H1 (cell line): Measurements from ENCODE around the gene PGAM4. TPM values are rescaled to one million over a fixed set of nuclear protein-coding genes. Genes with fewer than 3 reads are reported as not detected.

Source experiments
- CTCF ChIA-PET: fragments of 300-600 bp; sonication (Branson Sonifier 250); formaldehyde crosslinking; loops from one replicate; lab custom pipeline; 2021; ENCODE audit not compliant: partially characterized antibody; lab: Charles Lee
- POLR2A ChIA-PET: fragments of 300-600 bp; sonication (Branson Sonifier 250); formaldehyde crosslinking; loops from one replicate; lab custom pipeline; 2021; ENCODE audit warnings: inconsistent platforms; ENCODE audit not compliant: partially characterized antibody; lab: Charles Lee
- DNase-seq, 2 experiments: peaks; one replicate each; pipeline versions ENCODE4 v3.0.0 to v3.0.0-alpha.2; 2010 to 2022; ENCODE audit warnings: low spot score in 2 of 2, low read depth in 1 of 2, mixed read lengths in 1 of 2
- FAIRE-seq: peaks from 2 replicates; lab custom pipeline; 2011; peaks lifted over from hg19 to GRCh38; lab: Jason Lieb, UNC
- H2AFZ ChIP-seq: 2 replicates; pipeline ENCODE4 v1.8.1; 2012; ENCODE audit warnings: low read length, inconsistent platforms
- H2AK5ac ChIP-seq: 2 replicates; pipeline ENCODE4 v1.6.1; 2013; ENCODE audit warnings: low read depth, low read length
- H2BK120ac ChIP-seq: replicated peaks from 2 replicates; pipeline ENCODE3; 2013; ENCODE audit warnings: low read depth, low read length, inconsistent platforms
- H2BK12ac ChIP-seq: 2 replicates; pipeline ENCODE4 v1.6.1; 2013; ENCODE audit warnings: low read depth, low read length
- H2BK15ac ChIP-seq: 2 replicates; pipeline ENCODE4 v1.6.1; 2013; ENCODE audit warnings: low read length
- H2BK20ac ChIP-seq: 2 replicates; pipeline ENCODE4 v1.6.1; 2013; ENCODE audit warnings: low read length
- H2BK5ac ChIP-seq: 2 replicates; pipeline ENCODE4 v1.6.1; 2013; ENCODE audit warnings: low read depth, low read length
- H3K14ac ChIP-seq: 2 replicates; pipeline ENCODE4 v1.6.1; 2013; ENCODE audit warnings: inconsistent platforms; ENCODE audit not compliant: insufficient read length
- H3K18ac ChIP-seq: 2 replicates; pipeline ENCODE4 v1.6.1; 2013; ENCODE audit warnings: low read length; ENCODE audit errors: extremely low read depth
- H3K23ac ChIP-seq: 2 replicates; pipeline ENCODE4 v1.6.1; 2013; ENCODE audit warnings: inconsistent platforms; ENCODE audit not compliant: insufficient read length
- H3K23me2 ChIP-seq: 2 replicates; pipeline ENCODE4 v1.6.1; 2013; ENCODE audit warnings: low read depth, low read length
- H3K27ac ChIP-seq: 2 replicates; pipeline ENCODE4 v1.6.1; 2011; ENCODE audit warnings: low read depth, low read length, inconsistent platforms
- H3K27me3 ChIP-seq, 4 experiments: replicated peaks in 1 of 4; 1 replicate in 1 of 4; 2 replicates in 3 of 4; pipeline versions ENCODE4 v1.6.1 to v1.8.1; 2011 to 2013; ENCODE audit warnings: low read length in 3 of 4, mild to moderate bottlenecking in 3 of 4, inconsistent platforms in 2 of 4, mixed read lengths in 2 of 4, moderate library complexity in 1 of 4; ENCODE audit not compliant: control insufficient read depth in 3 of 4, insufficient read depth in 3 of 4; ENCODE audit errors: extremely low read depth in 1 of 4
- H3K36me3 ChIP-seq, 4 experiments: 2 replicates each; pipeline versions ENCODE4 v1.6.1 to v1.8.1; 2011 to 2013; ENCODE audit warnings: mild to moderate bottlenecking in 4 of 4, low read length in 3 of 4, moderate library complexity in 2 of 4, control low read depth in 1 of 4, inconsistent platforms in 1 of 4; ENCODE audit not compliant: insufficient read depth in 4 of 4, control insufficient read depth in 2 of 4
- H3K4ac ChIP-seq: replicated peaks from 2 replicates; pipeline ENCODE3; 2013; ENCODE audit warnings: low read length, low read depth, mixed read lengths, inconsistent platforms; ENCODE audit not compliant: insufficient read length
- H3K4me1 ChIP-seq, 4 experiments: replicated peaks in 1 of 4; 1 replicate in 1 of 4; 2 replicates in 3 of 4; pipeline versions ENCODE4 v1.6.1 to v1.8.1; 2011 to 2013; ENCODE audit warnings: low read length in 3 of 4, inconsistent platforms in 2 of 4, mixed read lengths in 1 of 4; ENCODE audit not compliant: insufficient read depth in 4 of 4, control insufficient read depth in 3 of 4
- H3K4me2 ChIP-seq, 2 experiments: 2 replicates each; pipeline versions ENCODE4 v1.6.1 to v1.8.1; 2011 to 2013; ENCODE audit warnings: low read depth in 2 of 2, low read length in 2 of 2, control low read depth in 1 of 2, inconsistent platforms in 1 of 2, mild to moderate bottlenecking in 1 of 2; ENCODE audit not compliant: insufficient read depth in 1 of 2
- H3K4me3 ChIP-seq, 4 experiments: fragments of 200-600, 300-600 bp in 1 of 4; sonication (generic), shearing (Covaris generic), sonication (Bioruptor Twin) in 1 of 4; 2 replicates each; pipeline versions ENCODE4 v1.5.1 to v1.8.1; 2011 to 2016; ENCODE audit warnings: low read length in 4 of 4, low read depth in 3 of 4, control low read depth in 2 of 4, inconsistent platforms in 2 of 4, mild to moderate bottlenecking in 2 of 4, mixed read lengths in 1 of 4, moderate library complexity in 1 of 4; ENCODE audit not compliant: insufficient read depth in 2 of 4; ENCODE audit errors: extremely low read depth in 1 of 4
- H3K56ac ChIP-seq: replicated peaks from 2 replicates; pipeline ENCODE3; 2013; ENCODE audit warnings: low read depth, mild to moderate bottlenecking, mixed read lengths, low read length, inconsistent platforms; ENCODE audit not compliant: insufficient read length
- H3K79me1 ChIP-seq: 2 replicates; pipeline ENCODE4 v1.6.1; 2013; ENCODE audit warnings: low read depth, low read length, control low read depth
- H3K79me2 ChIP-seq, 2 experiments: 2 replicates each; pipeline versions ENCODE4 v1.6.1 to v1.8.1; 2012 to 2013; ENCODE audit warnings: low read length in 2 of 2, mild to moderate bottlenecking in 2 of 2, inconsistent platforms in 1 of 2; ENCODE audit not compliant: insufficient read depth in 2 of 2, control insufficient read depth in 1 of 2
- H3K9ac ChIP-seq, 4 experiments: replicated peaks in 1 of 4; 1 replicate in 1 of 4; 2 replicates in 3 of 4; pipeline versions ENCODE4 v1.6.1 to v1.8.1; 2011 to 2013; ENCODE audit warnings: low read depth in 3 of 4, low read length in 3 of 4, control low read depth in 2 of 4, mild to moderate bottlenecking in 2 of 4, moderate library complexity in 2 of 4, inconsistent platforms in 1 of 4; ENCODE audit errors: extremely low read depth in 1 of 4
- H3K9me3 ChIP-seq, 2 experiments: 2 replicates each; pipeline versions ENCODE4 v1.6.1 to v1.8.1; 2012 to 2013; ENCODE audit warnings: mild to moderate bottlenecking in 2 of 2, moderate library complexity in 2 of 2, control low read depth in 1 of 2, inconsistent platforms in 1 of 2, low read depth in 1 of 2, low read length in 1 of 2, mixed read lengths in 1 of 2; ENCODE audit not compliant: insufficient read depth in 2 of 2
- H4K20me1 ChIP-seq, 2 experiments: replicated peaks in 1 of 2; 2 replicates each; pipeline versions ENCODE3 to v1.8.1; 2011 to 2013; ENCODE audit warnings: inconsistent platforms in 2 of 2, low read length in 2 of 2, mild to moderate bottlenecking in 1 of 2; ENCODE audit not compliant: insufficient read depth in 2 of 2, control insufficient read depth in 1 of 2
- H4K5ac ChIP-seq: 2 replicates; pipeline ENCODE4 v1.6.1; 2013; ENCODE audit warnings: low read length, low read depth, mixed read lengths, inconsistent platforms; ENCODE audit not compliant: insufficient read length
- H4K8ac ChIP-seq: 2 replicates; pipeline ENCODE4 v1.8.0; 2013; ENCODE audit warnings: mild to moderate bottlenecking, moderate library complexity, low read length, inconsistent platforms; ENCODE audit not compliant: insufficient read depth; ENCODE audit errors: extremely low read depth
- H4K91ac ChIP-seq: replicated peaks from 2 replicates; pipeline ENCODE3; 2013; ENCODE audit warnings: low read length, mixed read lengths, inconsistent platforms; ENCODE audit not compliant: insufficient read length
- ATF2 ChIP-seq: IDR thresholded peaks from 2 replicates; pipeline ENCODE4 v1.6.1; 2012; ENCODE audit warnings: low read length, inconsistent platforms
- ATF3 ChIP-seq: IDR thresholded peaks from 2 replicates; pipeline ENCODE4 v1.6.1; 2011; ENCODE audit warnings: low read depth, mild to moderate bottlenecking, low read length; ENCODE audit not compliant: insufficient read depth
- BACH1 ChIP-seq: IDR thresholded peaks from 2 replicates; pipeline ENCODE4 v1.6.1; 2012; ENCODE audit warnings: low read length, improper control_type of control experiment
- CHD2 ChIP-seq: IDR thresholded peaks from 2 replicates; pipeline ENCODE4 v1.6.1; 2012; ENCODE audit warnings: low read length, improper control_type of control experiment
- E2F6 ChIP-seq: IDR thresholded peaks from 2 replicates; pipeline ENCODE4 v1.6.1; 2012; ENCODE audit warnings: inconsistent platforms
- EGR1 ChIP-seq: IDR thresholded peaks from 2 replicates; pipeline ENCODE4 v1.6.1; 2011; ENCODE audit warnings: low read depth, low read length, borderline replicate concordance
- POLR2AphosphoS5 ChIP-seq: IDR thresholded peaks from 2 replicates; pipeline ENCODE4 v1.6.1; 2011; ENCODE audit warnings: low read depth, low read length
- RBBP5 ChIP-seq: IDR thresholded peaks from 2 replicates; pipeline ENCODE4 v1.7.1; 2012; ENCODE audit warnings: low read depth, mild to moderate bottlenecking, inconsistent platforms, low read length, moderate library complexity, borderline replicate concordance
- RXRA ChIP-seq: IDR thresholded peaks from 2 replicates; pipeline ENCODE4 v1.6.1; 2011; ENCODE audit warnings: low read depth, mild to moderate bottlenecking, low read length, moderate library complexity; ENCODE audit not compliant: insufficient read depth
- SIN3A ChIP-seq, 2 experiments: IDR thresholded peaks in 1 of 2; conservative IDR thresholded peaks in 1 of 2; 2 replicates each; pipeline ENCODE4 v1.6.1; 2011 to 2012; ENCODE audit warnings: low read length in 2 of 2, improper control_type of control experiment in 1 of 2, low read depth in 1 of 2, mild to moderate bottlenecking in 1 of 2
- TEAD4 ChIP-seq: IDR thresholded peaks from 2 replicates; pipeline ENCODE4 v1.6.1; 2012; ENCODE audit warnings: low read depth, low read length, inconsistent platforms, mixed read lengths
- WGBS, 2 experiments: shearing (Covaris generic) in 1 of 2; methylation state at CpG; one replicate each; pipeline versions ENCODE4 v1.1.6 to v1.1.7; 2013 to 2015; ENCODE audit warnings: low lambda C conversion rate in 2 of 2, mixed read lengths in 2 of 2, inconsistent platforms in 1 of 2, low coverage in 1 of 2, missing lambda C conversion rate in 1 of 2; ENCODE audit not compliant: insufficient replicate concordance in 2 of 2, insufficient coverage in 1 of 2, insufficient read length in 1 of 2; ENCODE audit errors: extremely low coverage in 1 of 2, missing lambda C conversion rate in 1 of 2; 5-methylcytosine and 5-hydroxymethylcytosine counted together
- polyA plus RNA-seq, 7 experiments: library from polyadenylated mRNA; depleted of rRNA in 3 of 7; stranded (reverse) in 5 of 7; unstranded in 2 of 7; fragments of >200 nt in 5 of 7; fragments of 200-250 nt in 2 of 7; gene quantifications; 1 replicate in 5 of 7; 2 replicates in 1 of 7; 4 replicates in 1 of 7; pipeline versions ENCODE4 v1.2.1 to v1.2.3, GENCODE V29; 2011 to 2013; ENCODE audit warnings: missing spikeins in 2 of 7, mixed read lengths in 2 of 7
- total RNA-seq: library from RNA; stranded (reverse); fragmentation: NEBNext Ultra II Directional; extraction: Animal tissue kit (Norgen Biotek cat#: 25700); gene quantifications from 2 replicates; pipeline ENCODE4 v1.2.1, GENCODE V29; 2021

PGAM4 gene
- total and polyA plus RNA-seq, 2 of the 8 experiments (the other 6 are each of a cell fraction or from before 2014, with no cell fraction given) = 0.54 to 0.56 TPM

GRCh38 chrX:77945910-77946545 lies 23.4 kb downstream of the PGAM4 start:
- no peak overlapping the region for H2BK5ac ChIP-seq
- CTCF ChIA-PET = no interaction called here
- H2BK120ac ChIP-seq = no peak overlapping the region
- H2BK20ac ChIP-seq = no peak overlapping the region
- H3K79me1 ChIP-seq = no peaks in the 10 kb centered on the region
- H3K79me2 ChIP-seq = no peaks in the 10 kb centered on the region
- H3K4me1 ChIP-seq = no peaks in the 10 kb centered on the region
- H4K91ac ChIP-seq = no peak overlapping the region
- no peaks in the 10 kb centered on the region for H3K36me3 ChIP-seq
- no peak overlapping the region for H3K4ac ChIP-seq
- H3K23me2 ChIP-seq = no peaks in the 10 kb centered on the region
- no peaks in the 10 kb centered on the region for H3K9me3 ChIP-seq
- H4K8ac ChIP-seq = no peak overlapping the region
- WGBS, 2 experiments = 85% methylated on average over 6 of the region's 7 CpGs; no CpG with 5 or more reads in 1 of the 2 experiments
- H3K27me3 ChIP-seq = no peaks in the 10 kb centered on the region
- FAIRE-seq (no peak), DNase-seq (no peak)
- no peak overlapping the region for H3K27ac ChIP-seq
- H3K23ac ChIP-seq = no peak overlapping the region
- no peak overlapping the region for H3K56ac ChIP-seq
- no peak overlapping the region for H3K4me2 ChIP-seq
- H3K14ac ChIP-seq = no peak overlapping the region
- no peak overlapping the region for H2AFZ ChIP-seq
- no peak overlapping the region for H2AK5ac ChIP-seq
- H4K5ac ChIP-seq = no peak overlapping the region
- no peak overlapping the region for H3K18ac ChIP-seq
- H2BK15ac ChIP-seq = no peak overlapping the region
- no peak overlapping the region for H3K9ac ChIP-seq
- no peaks in the 10 kb centered on the region for H4K20me1 ChIP-seq
- H2BK12ac ChIP-seq = no peak overlapping the region
- POLR2A ChIA-PET = no interaction called here
- no peak overlapping the region for H3K4me3 ChIP-seq
- TF ChIP-seq POLR2AphosphoS5 (no peak), BACH1 (no peak), RBBP5 (no peak), SIN3A (conservative IDR thresholded peaks at IDR 0.05 in 1 of 2, IDR thresholded peaks at IDR 0.05 in 1 of 2; ENCODE audit: low read depth in 1 of 2, low read length in 2 of 2) (no peak), RXRA (no peak), ATF3 (no peak), EGR1 (no peak), CHD2 (no peak), TEAD4 (no peak), ATF2 (no peak), E2F6 (no peak)
